Activated CD8-positive, alpha-beta memory T cell treated with anti-CD3 and anti-CD28 coated beads for 36 hours (primary cell): ENCODE measurements around the gene ULK4. TPM values are rescaled to one million over a fixed set of nuclear protein-coding genes. Genes with fewer than 3 reads are reported as not detected.
"Not testable (repeated sequence)": the region's sequence is repeated elsewhere in the genome, so short reads cannot be mapped to it uniquely, and the experiment has no call there.

Experiments used
- CTCF ChIA-PET: fragments of 350-600 bp; sonication (Branson Sonifier 250); formaldehyde crosslinking; loops from one replicate; lab custom pipeline; 2021; ENCODE audit warnings: antibody characterized with exemption; lab: Charles Lee
- POLR2A ChIA-PET: fragments of 350-600 bp; sonication (Branson Sonifier 250); formaldehyde crosslinking; loops from one replicate; lab custom pipeline; 2021; ENCODE audit warnings: antibody characterized with exemption; lab: Charles Lee
- total RNA-seq, 2 experiments: library from RNA; stranded (reverse); gene quantifications; one replicate each; pipeline ENCODE4 v1.2.3, GENCODE V29; 2021

ULK4 gene
- total RNA-seq, 2 experiments from 2014 or later, result 11.8 to 12.3 TPM

DNA sequence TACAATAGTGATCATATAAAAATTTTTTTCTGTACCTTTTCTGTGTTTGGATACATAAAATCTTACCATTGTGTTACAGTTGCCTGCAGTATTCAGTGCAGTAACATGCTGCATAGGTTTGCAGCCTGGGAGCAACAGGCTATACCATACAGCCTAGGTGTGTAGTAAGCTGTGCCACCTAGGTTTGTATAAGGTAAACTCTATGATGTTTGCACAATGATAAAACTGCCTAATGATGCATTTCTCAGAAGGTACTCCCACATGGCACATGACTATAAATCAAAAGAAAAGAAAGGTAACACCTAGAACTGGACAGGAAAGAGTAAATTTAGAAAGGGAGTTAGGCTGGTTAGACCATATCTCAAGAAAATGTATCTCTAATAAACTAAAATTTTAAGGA, 293.5 kb downstream of the ULK4 start:
- CTCF ChIA-PET, result no interaction called here
- POLR2A ChIA-PET, result no interaction called here

DNA sequence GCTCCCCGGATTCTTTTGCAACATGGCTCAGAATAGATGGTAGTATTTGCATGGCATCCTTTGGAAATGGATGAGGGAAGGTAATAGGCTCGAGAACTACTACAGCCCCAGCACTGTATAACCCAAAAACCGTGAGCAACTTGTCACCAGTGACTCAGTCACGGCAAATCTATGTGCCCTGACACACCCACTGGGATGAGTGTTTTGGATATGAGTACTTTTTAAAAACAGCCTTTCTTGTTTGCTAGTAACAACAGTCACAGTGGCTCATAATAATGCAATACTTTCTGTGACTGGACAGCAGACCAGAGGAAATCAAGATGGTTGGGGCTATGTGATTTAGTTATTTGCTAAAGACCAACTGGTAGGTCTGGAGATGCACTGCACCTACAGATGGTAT, 299.6 kb downstream of the ULK4 start:
- ChIA-PET CTCF (no interaction called here), POLR2A (no interaction called here)

DNA sequence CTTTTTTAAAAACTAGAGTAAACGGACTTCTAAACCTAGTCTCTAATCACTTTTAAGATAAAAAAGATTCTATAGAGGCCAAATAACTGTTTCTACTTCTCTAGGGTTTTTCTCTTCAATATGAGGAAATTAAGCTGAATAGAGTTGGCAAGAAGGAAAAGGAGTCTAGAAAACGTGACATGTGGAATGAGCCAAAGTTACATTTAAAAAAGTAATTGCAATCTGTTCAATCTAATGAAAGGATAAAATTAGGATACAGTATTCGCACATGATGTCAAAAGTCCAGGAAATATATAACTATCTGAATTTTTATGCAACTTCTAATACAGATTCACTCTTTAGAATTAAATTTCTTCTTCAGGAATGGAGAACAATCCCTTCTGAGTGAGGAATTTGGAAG, 300.1 kb downstream of the ULK4 start:
- ChIA-PET CTCF (no interaction called here), POLR2A (no interaction called here)

GRCh38 chr3:41660510-41660909, 301.4 kb downstream of the ULK4 start:
- ChIA-PET CTCF (no interaction called here), POLR2A (no interaction called here)

GRCh38 chr3:41653571-41654239, 308.2 kb downstream of the ULK4 start:
- CTCF ChIA-PET, result no interaction called here
- POLR2A ChIA-PET, result no interaction called here

- ChIA-PET POLR2A (no interaction called here), CTCF (no interaction called here)
Observed at GRCh38 chr3:41652931-41653330, 309.0 kb downstream of the ULK4 start.

- POLR2A ChIA-PET, result no interaction called here
- CTCF ChIA-PET, result no interaction called here
Observed at GRCh38 chr3:41652506-41652905, 309.4 kb downstream of the ULK4 start.

DNA sequence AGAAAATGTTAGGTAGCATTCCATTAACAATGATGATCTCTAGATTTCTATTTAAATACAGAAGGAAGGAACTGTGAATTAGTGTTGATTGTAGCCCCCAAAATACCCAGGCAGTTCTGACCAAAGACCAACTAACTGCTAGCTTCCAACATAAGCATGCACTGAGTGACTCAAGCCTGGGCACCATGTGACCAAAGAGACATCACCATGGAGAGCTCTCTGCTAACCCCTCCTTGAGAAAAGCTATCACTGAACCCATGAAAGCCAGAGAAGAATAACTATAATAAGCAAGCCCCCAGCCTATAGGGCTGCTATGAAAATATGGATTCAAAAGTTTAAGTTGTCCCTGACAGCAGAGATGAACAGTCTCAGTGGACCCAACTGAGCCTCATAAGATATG, 310.2 kb downstream of the ULK4 start:
- ChIA-PET CTCF (no interaction called here), POLR2A (no interaction called here)

DNA sequence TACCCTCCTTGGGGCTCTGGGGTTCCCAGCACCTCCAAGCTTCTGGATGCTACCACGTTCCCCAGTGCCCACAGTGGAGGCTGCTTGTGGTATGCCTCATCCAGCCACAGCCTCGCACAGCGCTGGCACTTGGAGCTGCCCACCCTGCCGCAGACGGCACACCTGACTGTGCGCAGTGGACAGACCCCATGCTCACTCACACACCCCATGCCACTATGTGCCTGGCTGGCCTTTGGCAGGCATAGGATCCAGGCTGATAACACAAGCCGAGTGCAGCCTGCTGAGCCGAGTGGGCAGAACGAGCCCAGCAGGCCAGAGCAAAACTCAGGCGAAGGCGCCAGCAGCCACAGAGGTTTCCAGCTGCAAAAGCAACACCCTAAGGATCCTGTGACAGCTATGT, 311.5 kb downstream of the ULK4 start:
- CTCF ChIA-PET, result no interaction called here
- POLR2A ChIA-PET, result no interaction called here

GRCh38 chr3:41649129-41649739, 312.7 kb downstream of the ULK4 start:
- POLR2A ChIA-PET, result no interaction called here
- CTCF ChIA-PET, result no interaction called here

- CTCF ChIA-PET, POLR2A ChIA-PET: not testable (repeated sequence)
Observed at GRCh38 chr3:41647730-41648129, 314.2 kb downstream of the ULK4 start.

- ChIA-PET POLR2A (no interaction called here), CTCF (no interaction called here)
Observed at GRCh38 chr3:41640076-41640475, 321.8 kb downstream of the ULK4 start.

DNA sequence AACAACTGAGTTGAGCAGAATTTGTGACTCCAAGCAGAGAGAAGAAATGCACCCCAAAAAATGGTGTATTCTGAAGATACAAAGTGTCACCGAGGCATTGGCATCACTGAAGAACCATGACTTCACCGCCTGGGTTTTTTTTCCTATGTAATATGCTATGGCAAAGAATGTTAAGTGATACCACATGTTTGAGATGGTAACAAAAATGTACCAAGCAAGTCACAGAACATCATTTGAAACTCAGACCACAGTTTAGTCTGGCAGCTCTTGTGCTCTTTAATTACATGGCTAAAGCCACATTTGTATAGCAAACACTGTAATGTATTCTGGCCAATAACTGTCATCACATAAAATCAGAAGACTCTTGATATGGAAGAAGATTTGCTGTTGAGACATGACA, 323.5 kb downstream of the ULK4 start:
- ChIA-PET CTCF (no interaction called here), POLR2A (no interaction called here)

DNA sequence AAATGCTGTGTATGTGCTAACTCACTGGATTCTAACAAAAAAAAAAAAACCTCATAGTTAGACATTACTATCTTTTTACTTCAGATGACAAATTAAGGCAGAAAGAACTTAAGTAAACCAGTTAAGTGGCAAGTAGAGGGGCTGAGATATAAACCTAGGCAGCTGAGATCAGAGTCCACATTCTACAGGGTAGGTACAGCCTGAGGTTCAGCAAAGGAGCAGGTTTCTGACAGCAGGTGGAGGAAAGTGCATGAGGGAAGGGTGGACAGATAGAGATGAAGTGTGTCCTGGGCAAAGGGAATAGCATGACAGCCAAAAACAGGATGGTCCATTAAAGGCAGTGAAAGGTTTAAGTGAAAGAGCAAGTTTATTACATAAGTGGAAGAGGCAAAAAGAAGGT, 329.2 kb downstream of the ULK4 start:
- ChIA-PET POLR2A (no interaction called here), CTCF (no interaction called here)

GRCh38 chr3:41630708-41631107, 331.2 kb downstream of the ULK4 start:
- ChIA-PET CTCF (no interaction called here), POLR2A (no interaction called here)

GRCh38 chr3:41629986-41630385, 331.9 kb downstream of the ULK4 start:
- CTCF ChIA-PET, result no interaction called here

GRCh38 chr3:41629072-41629471, 332.8 kb downstream of the ULK4 start:
- POLR2A ChIA-PET, result no interaction called here
- CTCF ChIA-PET, result no interaction called here

More at GRCh38 chr3:41629986-41630385, 331.9 kb downstream of the ULK4 start:
- POLR2A ChIA-PET, result no interaction called here

DNA sequence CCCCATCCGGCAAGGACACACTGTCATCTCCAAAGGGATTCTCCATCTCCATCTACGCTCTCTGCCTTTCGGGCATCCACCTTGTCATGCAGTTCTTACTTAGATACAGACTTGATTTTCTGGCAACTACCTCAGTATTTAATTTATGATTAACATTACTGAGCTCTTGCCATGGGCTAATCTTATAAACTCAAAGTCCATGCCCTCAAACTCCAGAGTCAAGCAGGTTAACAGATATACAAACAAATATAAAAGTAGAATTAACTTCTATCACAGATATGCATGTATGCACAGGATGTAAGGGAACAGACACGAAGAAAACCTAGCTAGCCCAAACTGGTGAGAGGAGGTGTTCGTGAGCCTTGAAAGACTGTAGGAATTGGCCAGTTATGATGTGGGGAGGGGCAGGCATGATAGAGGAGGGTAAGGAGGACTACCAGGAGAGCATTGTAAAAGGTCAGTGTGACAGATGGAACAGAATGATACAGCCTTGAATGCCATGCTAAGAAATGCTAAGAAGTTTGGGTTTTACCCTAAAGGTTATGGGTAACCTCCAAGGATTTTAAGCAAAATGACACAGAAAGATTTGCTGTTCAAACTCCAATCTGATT, 334.3 kb downstream of the ULK4 start:
- ChIA-PET POLR2A (no interaction called here), CTCF (no interaction called here)

DNA sequence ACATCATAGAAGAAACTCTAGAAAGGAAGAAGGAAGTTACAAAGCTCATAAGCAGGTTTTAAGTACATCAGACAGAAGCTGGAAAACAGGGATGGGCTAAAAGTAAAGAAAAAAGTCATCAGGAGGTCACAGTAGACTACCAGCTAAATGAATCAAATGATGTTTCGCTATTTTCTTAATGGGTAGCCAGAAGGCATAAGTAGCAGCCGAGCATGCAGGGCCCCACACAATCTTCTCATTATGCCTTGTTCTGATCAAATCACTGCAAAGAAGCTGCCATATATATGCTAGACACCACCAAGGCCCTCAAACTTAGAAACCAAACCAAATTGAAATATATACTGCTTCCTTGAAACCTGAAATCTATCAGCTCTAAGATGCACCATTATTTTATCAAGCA, 349.1 kb downstream of the ULK4 start:
- ChIA-PET POLR2A (no interaction called here), CTCF (no interaction called here)

- ChIA-PET CTCF (no interaction called here), POLR2A (no interaction called here)
Observed at GRCh38 chr3:41611008-41611407, 350.9 kb downstream of the ULK4 start.

- ChIA-PET CTCF (no interaction called here), POLR2A (no interaction called here)
Observed at GRCh38 chr3:41608347-41608746, 353.6 kb downstream of the ULK4 start.
